ENCODE data around the gene HPCAL1. TPM values are rescaled to one million over a fixed set of nuclear protein-coding genes. Genes with fewer than 3 reads are reported as not detected.
A peak's percentile ranks its signal among the peaks of the same experiment; 100 is the strongest.

HPCAL1 gene
- total and polyA plus RNA-seq, 2 experiments from 2014 or later = 58.9 to 65.4 TPM

DNA sequence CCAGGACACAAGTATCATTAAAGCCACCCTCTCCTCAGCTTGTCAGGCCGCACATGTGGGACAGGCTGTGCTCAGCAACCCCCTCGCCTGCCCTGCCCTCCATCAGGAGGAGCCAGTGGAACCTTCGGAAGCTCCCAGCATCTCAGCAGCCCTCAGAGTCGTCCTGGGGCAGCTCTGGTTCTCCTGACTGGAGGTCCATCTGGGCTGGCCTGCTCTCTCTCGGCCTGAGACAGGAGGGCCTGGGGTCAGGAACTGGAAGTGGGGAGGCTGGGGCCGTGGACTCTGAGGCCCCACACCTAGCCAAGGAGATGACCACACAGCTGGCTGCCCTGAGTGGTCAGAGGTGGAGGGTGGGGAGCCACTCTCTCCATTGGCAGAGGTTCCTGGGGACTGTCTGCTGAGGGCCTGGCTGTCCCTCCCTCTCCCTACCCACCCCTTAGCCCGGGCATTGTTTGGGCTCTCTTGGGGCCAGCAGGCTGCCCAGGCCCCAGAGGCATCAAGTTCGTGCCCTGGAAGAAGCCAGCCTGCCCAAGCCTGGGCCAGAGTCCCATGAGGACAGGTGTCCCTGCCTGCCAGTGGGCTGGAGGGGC lies 122.3 kb downstream of the HPCAL1 start:
- Histone ChIP-seq H3K4me2 (ENCODE audit: unreplicated experiment) (no peak overlapping the region), H2AFZ (no peak overlapping the region), H3K9me2 (ENCODE audit: insufficient read depth) (no peaks in the 10 kb centered on the region), H3K9ac (no peak overlapping the region), H3K4me1 (ENCODE audit: insufficient read depth) (no peaks in the 10 kb centered on the region), H3K9me3 (ENCODE audit: low read depth) (no peaks in the 10 kb centered on the region), H3K36me3 (ENCODE audit: low read depth) (no peaks in the 10 kb centered on the region), H4K20me1 (ENCODE audit: insufficient read depth) (no peaks in the 10 kb centered on the region), H3K79me2 (ENCODE audit: insufficient read depth) (no peaks in the 10 kb centered on the region), H3K27ac (no peak overlapping the region), H3K27me3 (replicated peaks; ENCODE audit: insufficient read depth) (no peaks in the 10 kb centered on the region), H3F3A (ENCODE audit: insufficient read depth) (0 out of 2 replicates have a peak, but pooled peaks cover 5% of the 10 kb centered on the region), H3K4me3 (no peak overlapping the region)
- in situ Hi-C loops (cut with MboI) = loop anchor here (25.0 kb wide), 1 partner anchor 638 kb away; no protein-coding TSS in a partner anchor
- TF ChIP-seq EZH2phosphoT487 (IDR thresholded peaks at IDR 0.05; ENCODE audit: insufficient read depth, low read depth) (no peak), EZH2 (IDR thresholded peaks at IDR 0.05; ENCODE audit: insufficient read depth, poor library complexity, severe bottlenecking) (no peak)
- no peak for DNase-seq
- WGBS, 2 experiments (ENCODE audit: low coverage in 1 of 2, low lambda C conversion rate in 2 of 2, missing lambda C conversion rate in 2 of 2) = 77 to 90% methylated on average over 7 to 8 of the region's 8 CpGs

DNA sequence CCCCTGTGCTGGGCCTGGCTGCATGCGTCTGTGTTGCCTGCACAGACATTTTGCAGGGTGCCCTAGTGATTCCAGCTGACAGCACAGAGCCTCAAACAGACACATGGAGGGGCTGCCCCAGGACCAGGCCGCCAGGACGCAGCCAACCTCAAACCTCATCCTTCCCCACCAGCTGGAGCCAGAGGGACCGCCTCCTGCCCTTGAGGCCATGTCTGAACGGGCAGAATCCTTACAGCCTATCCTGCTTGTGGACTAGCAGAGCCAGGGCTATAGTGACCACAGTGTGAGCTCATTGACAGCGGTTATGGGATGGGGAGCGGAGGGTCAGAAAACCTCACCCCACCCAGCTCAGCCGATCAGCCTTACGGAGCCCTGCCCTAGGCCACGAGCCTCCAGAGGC lies 123.0 kb downstream of the HPCAL1 start:
- no peak overlapping the region for H3K27ac ChIP-seq
- no peaks in the 10 kb centered on the region for H3K27me3 ChIP-seq (replicated peaks; ENCODE audit: insufficient read depth)
- WGBS, 2 experiments (ENCODE audit: low coverage in 1 of 2, low lambda C conversion rate in 2 of 2, missing lambda C conversion rate in 2 of 2) = 88 to 93% methylated on average over 10 of the region's 10 CpGs
- H2AFZ ChIP-seq = no peak overlapping the region
- H3F3A ChIP-seq (ENCODE audit: insufficient read depth) = 0 out of 2 replicates have a peak, but pooled peaks cover 5% of the 10 kb centered on the region
- H3K79me2 ChIP-seq (ENCODE audit: insufficient read depth) = no peaks in the 10 kb centered on the region
- H4K20me1 ChIP-seq (ENCODE audit: insufficient read depth) = no peaks in the 10 kb centered on the region
- H3K4me1 ChIP-seq (ENCODE audit: insufficient read depth) = no peaks in the 10 kb centered on the region
- in situ Hi-C loops (cut with MboI) = loop anchor here (25.0 kb wide), 1 partner anchor 638 kb away; no protein-coding TSS in a partner anchor
- H3K9me3 ChIP-seq (ENCODE audit: low read depth) = no peaks in the 10 kb centered on the region
- H3K36me3 ChIP-seq (ENCODE audit: low read depth) = no peaks in the 10 kb centered on the region
- DNase-seq = no peak
- H3K4me2 ChIP-seq (ENCODE audit: unreplicated experiment) = no peak overlapping the region
- H3K9ac ChIP-seq = no peak overlapping the region
- no peaks in the 10 kb centered on the region for H3K9me2 ChIP-seq (ENCODE audit: insufficient read depth)
- no peak overlapping the region for H3K4me3 ChIP-seq
- TF ChIP-seq EZH2 (IDR thresholded peaks at IDR 0.05; ENCODE audit: insufficient read depth, poor library complexity, severe bottlenecking) = no peak
- no peak for TF ChIP-seq EZH2phosphoT487 (IDR thresholded peaks at IDR 0.05; ENCODE audit: insufficient read depth, low read depth)

DNA sequence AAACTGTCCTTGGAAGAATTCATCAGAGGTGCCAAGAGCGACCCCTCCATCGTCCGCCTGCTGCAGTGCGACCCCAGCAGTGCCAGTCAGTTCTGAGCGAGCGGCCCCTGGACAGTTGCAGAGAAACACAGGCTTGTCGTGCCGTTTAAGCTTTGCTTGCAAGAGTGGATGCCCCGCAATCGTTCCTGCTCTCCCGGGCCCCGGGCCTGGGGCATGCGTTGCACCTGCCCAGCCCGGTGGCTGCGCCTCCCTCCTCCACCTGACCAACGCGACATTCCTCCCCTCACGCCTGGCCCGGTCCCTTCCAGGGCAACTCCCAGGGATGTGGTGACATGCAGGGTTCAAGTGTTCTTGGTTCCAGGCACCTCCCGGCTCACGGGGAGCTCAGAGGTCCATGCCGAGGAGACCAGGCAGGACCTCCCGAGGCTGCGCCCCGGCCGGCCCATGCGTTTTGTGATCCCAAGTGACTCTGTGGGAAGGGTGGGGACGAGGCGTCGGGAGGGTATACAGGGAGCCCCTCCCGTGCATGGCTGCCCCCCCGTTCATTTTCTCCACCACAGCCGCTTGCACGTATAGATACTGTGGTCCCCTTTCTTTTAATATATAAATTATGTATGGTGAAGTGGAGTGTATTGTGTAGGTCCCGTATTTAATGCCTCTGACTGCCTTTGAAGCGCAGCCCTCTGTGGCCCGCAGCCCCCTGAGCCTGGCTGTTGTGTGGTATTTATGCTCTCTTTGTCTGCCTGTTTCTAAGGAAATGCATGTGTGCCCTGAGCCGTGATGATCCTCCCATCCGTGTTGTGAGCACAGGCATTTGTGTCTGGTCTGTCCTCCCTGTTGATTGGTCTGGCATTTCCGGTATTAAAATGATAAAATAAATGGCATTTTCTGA lies 124.3 kb downstream of the HPCAL1 start:
- Histone ChIP-seq H3K4me3 (no peak overlapping the region), H3K79me2 (ENCODE audit: insufficient read depth) (no peaks in the 10 kb centered on the region), H3K4me2 (ENCODE audit: unreplicated experiment) (no peak overlapping the region), H3K4me1 (ENCODE audit: insufficient read depth) (no peaks in the 10 kb centered on the region), H3K9ac (no peak overlapping the region), H2AFZ (no peak overlapping the region), H3F3A (ENCODE audit: insufficient read depth) (0 out of 2 replicates have a peak, but pooled peaks cover 5% of the 10 kb centered on the region), H3K27ac (no peak overlapping the region), H3K9me3 (ENCODE audit: low read depth) (no peaks in the 10 kb centered on the region), H3K27me3 (replicated peaks; ENCODE audit: insufficient read depth) (no peaks in the 10 kb centered on the region), H4K20me1 (ENCODE audit: insufficient read depth) (no peaks in the 10 kb centered on the region), H3K9me2 (ENCODE audit: insufficient read depth) (no peaks in the 10 kb centered on the region), H3K36me3 (ENCODE audit: low read depth) (no peaks in the 10 kb centered on the region)
- in situ Hi-C loops (cut with MboI) = loop anchor here (25.0 kb wide), 1 partner anchor 640 kb away; no protein-coding TSS in a partner anchor
- TF ChIP-seq EZH2 (IDR thresholded peaks at IDR 0.05; ENCODE audit: insufficient read depth, poor library complexity, severe bottlenecking) = no peak
- TF ChIP-seq EZH2phosphoT487 (IDR thresholded peaks at IDR 0.05; ENCODE audit: insufficient read depth, low read depth) = no peak
- DNase-seq = peak; percentile 38
- WGBS, 2 experiments (ENCODE audit: low coverage in 1 of 2, low lambda C conversion rate in 2 of 2, missing lambda C conversion rate in 2 of 2) = 81 to 85% methylated on average over 30 to 40 of the region's 40 CpGs

DNA sequence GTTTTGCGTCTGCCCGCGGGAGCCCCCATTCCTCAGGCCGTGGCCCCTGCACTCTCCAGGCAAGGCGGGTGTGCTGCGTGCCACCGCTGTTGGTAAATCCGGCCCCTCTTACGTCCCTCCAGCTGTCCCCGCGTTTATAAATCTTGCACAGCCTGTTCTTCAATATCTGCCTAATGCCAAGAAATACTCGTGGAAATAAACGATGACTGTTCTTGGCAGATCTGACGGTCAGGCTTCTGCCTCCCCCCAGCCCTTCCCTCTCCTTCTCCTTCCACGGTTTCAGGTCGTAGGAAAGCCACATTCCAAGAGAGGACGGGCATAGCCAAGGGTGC lies 124.9 kb downstream of the HPCAL1 start:
- WGBS, 2 experiments (ENCODE audit: low coverage in 1 of 2, low lambda C conversion rate in 2 of 2, missing lambda C conversion rate in 2 of 2) = 32 to 34% methylated on average over 17 of the region's 17 CpGs
- Histone ChIP-seq H3K9ac (no peak overlapping the region), H3K4me3 (no peak overlapping the region), H2AFZ (no peak overlapping the region), H3K27me3 (replicated peaks; ENCODE audit: insufficient read depth) (no peaks in the 10 kb centered on the region), H3K9me2 (ENCODE audit: insufficient read depth) (no peaks in the 10 kb centered on the region), H3K27ac (no peak overlapping the region), H3K9me3 (ENCODE audit: low read depth) (no peaks in the 10 kb centered on the region), H3K79me2 (ENCODE audit: insufficient read depth) (no peaks in the 10 kb centered on the region), H3K4me1 (ENCODE audit: insufficient read depth) (no peaks in the 10 kb centered on the region), H3K4me2 (ENCODE audit: unreplicated experiment) (no peak overlapping the region), H3F3A (ENCODE audit: insufficient read depth) (0 out of 2 replicates have a peak, but pooled peaks cover 5% of the 10 kb centered on the region), H3K36me3 (ENCODE audit: low read depth) (no peaks in the 10 kb centered on the region), H4K20me1 (ENCODE audit: insufficient read depth) (no peaks in the 10 kb centered on the region)
- peak; percentile 40 for DNase-seq
- TF ChIP-seq EZH2phosphoT487 (IDR thresholded peaks at IDR 0.05; ENCODE audit: insufficient read depth, low read depth) (no peak), EZH2 (IDR thresholded peaks at IDR 0.05; ENCODE audit: insufficient read depth, poor library complexity, severe bottlenecking) (no peak)
- in situ Hi-C loops (cut with MboI) = loop anchor here (25.0 kb wide), 1 partner anchor 640 kb away; no protein-coding TSS in a partner anchor
